Bronchial epithelial cell (primary cell): ENCODE results near the gene XPR1. TPM values are rescaled to one million over a fixed set of nuclear protein-coding genes. Genes with fewer than 3 reads are reported as not detected.

ENCODE experiments used
- DNase-seq: peaks from one replicate; pipeline ENCODE4 v3.0.0-alpha.2; 2010; ENCODE audit warnings: low read depth
- FAIRE-seq: peaks from 2 replicates; lab custom pipeline; 2011; peaks lifted over from hg19 to GRCh38; lab: Jason Lieb, UNC
- H3K27me3 ChIP-seq: 2 replicates; pipeline ENCODE4 v1.5.1; 2011; ENCODE audit warnings: low read length; ENCODE audit not compliant: control insufficient read depth, insufficient read depth
- H3K36me3 ChIP-seq: 2 replicates; pipeline ENCODE4 v1.5.1; 2011; ENCODE audit warnings: low read length; ENCODE audit not compliant: control insufficient read depth, insufficient read depth
- H3K4me3 ChIP-seq: 2 replicates; pipeline ENCODE4 v1.5.1; 2011; ENCODE audit warnings: mild to moderate bottlenecking, low read depth, low read length, control low read depth
- total RNA-seq: library from RNA; depleted of rRNA; stranded (reverse); fragments of >200 nt; gene quantifications from 2 replicates; pipeline ENCODE4 v1.2.1, GENCODE V29; 2014
- TF ChIP-seq, protein P1 (sequence below): IDR thresholded peaks from 2 replicates; pipeline ENCODE4 v1.5.1; 2011; ENCODE audit warnings: mild to moderate bottlenecking, moderate library complexity, low read length, control low read depth, inconsistent platforms; ENCODE audit not compliant: insufficient read depth, severe bottlenecking

The XPR1 gene
- total RNA-seq, 1 donor from 2014 or later: 35.0 TPM

DNA sequence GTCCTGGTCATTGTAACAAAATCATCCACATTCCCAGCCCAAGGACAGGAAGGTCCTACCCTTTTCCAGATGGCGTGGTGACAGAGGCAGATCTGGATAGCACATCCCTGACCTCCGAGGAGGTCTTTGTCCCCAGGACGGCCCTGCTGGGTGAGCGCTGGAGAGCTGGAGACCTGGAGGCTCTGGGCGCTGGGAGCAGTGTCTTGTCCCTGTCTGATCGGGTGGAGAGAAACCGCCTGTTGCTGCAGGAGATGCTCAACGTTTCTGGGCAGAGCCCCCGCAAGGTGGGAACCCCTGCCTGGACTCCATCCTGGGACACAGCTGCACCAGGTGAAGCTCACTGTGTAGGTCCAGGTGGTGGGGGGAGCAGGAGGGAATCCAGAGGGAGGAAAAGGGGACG lies 284.9 kb downstream of the XPR1 start:
- no peak for FAIRE-seq
- Histone ChIP-seq H3K4me3 (no peak overlapping the region), H3K36me3 (no peaks in the 10 kb centered on the region), H3K27me3 (no peaks in the 10 kb centered on the region)
- TF ChIP-seq, protein P1, sequence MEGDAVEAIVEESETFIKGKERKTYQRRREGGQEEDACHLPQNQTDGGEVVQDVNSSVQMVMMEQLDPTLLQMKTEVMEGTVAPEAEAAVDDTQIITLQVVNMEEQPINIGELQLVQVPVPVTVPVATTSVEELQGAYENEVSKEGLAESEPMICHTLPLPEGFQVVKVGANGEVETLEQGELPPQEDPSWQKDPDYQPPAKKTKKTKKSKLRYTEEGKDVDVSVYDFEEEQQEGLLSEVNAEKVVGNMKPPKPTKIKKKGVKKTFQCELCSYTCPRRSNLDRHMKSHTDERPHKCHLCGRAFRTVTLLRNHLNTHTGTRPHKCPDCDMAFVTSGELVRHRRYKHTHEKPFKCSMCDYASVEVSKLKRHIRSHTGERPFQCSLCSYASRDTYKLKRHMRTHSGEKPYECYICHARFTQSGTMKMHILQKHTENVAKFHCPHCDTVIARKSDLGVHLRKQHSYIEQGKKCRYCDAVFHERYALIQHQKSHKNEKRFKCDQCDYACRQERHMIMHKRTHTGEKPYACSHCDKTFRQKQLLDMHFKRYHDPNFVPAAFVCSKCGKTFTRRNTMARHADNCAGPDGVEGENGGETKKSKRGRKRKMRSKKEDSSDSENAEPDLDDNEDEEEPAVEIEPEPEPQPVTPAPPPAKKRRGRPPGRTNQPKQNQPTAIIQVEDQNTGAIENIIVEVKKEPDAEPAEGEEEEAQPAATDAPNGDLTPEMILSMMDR: no peak
- DNase-seq: no peak

DNA sequence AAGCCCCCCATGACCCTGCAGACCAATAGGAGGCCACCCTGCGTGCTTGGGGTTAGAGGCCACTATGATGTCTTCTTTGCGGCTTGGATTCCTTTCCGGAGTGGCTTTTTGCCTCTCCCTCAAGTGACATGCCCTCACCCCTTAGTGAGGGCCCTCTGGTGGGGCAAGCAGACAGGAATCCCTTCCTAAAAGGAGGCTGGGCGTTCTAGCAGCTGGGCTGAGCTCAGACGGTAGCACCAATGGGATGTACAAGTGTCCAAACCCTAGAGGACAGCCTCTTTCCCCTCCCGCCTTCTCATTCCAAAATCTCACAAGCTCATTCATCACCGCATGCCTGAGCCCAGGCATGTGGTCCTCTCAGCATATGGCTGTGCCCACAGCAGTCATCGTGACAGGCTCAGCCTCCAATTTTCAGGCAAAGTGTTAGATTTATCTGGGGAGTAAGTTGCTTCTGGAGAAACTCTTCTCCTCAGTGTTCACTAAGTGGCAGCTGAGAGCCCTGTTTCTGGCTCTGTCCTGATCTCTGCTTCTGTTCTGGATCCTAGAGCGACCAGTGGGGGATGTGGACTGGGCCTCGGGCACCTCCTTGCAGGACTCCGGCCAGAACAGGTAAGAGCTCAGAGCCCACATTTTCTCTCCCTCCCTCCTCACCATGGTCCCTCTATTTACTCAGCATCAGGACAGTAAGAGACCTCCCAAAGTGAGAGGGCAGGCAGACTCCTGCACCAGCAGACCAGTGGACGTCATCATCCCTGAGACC lies 285.7 kb downstream of the XPR1 start:
- FAIRE-seq: no peak
- DNase-seq: no peak
- no peaks in the 10 kb centered on the region for H3K27me3 ChIP-seq

DNA sequence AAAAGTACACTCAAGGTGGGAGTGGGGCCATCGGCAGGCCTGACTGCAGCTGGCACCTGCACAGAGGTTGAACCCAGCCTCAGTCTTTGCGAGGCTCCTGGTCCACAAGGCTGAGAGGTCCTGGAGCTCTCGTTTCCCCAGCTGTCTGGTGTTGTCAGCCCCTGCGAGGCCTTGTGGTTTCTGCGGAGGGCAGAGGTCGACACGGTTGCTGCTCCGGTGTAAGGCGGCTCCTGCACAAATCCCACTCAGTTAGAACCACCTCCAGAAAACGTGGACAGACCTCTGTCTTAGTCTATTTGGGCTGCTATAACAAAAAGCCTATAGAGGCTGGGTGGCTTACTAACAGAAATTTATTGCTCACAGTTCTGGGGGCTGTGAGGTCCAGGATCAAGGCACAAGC lies 286.7 kb downstream of the XPR1 start:
- H3K27me3 ChIP-seq: no peaks in the 10 kb centered on the region
- H3K4me3 ChIP-seq: no peak overlapping the region
- TF ChIP-seq, protein P1: no peak
- DNase-seq (no peak), FAIRE-seq (no peak)
- H3K36me3 ChIP-seq: no peaks in the 10 kb centered on the region

More for the DNA sequence above, 285.7 kb downstream of the XPR1 start:
- Histone ChIP-seq H3K4me3 (no peak overlapping the region), H3K36me3 (no peaks in the 10 kb centered on the region)
- TF ChIP-seq, protein P1: no peak

DNA sequence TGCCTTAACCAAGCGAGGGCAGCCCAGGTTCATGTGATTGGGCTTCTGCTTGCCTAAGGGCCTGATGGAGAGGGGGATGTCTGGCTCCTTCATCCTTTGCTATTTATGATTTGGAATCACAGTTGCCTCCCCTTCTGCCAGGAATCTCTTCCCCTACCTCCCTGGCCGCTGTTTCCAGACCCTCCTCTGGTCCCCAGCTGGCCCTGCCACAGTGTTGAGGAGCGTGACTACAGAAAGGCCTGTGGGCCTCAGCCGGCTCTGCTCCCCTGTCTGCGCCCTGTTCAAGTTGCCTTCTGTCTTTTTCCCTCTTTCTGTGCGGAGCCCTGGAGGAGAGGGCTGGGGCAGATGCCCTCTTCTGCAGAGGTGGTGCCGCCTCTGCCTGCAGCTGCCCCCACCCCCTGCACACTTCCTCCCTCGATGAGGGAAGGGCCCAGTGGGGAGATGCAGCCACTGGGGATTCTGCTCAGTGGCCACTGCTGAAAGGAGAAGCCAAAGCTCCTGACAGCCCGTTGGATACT lies 287.4 kb downstream of the XPR1 start:
- TF ChIP-seq, protein P1: no peak
- no peak for DNase-seq
- Histone ChIP-seq H3K36me3 (no peaks in the 10 kb centered on the region), H3K27me3 (no peaks in the 10 kb centered on the region), H3K4me3 (no peak overlapping the region)
- no peak for FAIRE-seq

DNA sequence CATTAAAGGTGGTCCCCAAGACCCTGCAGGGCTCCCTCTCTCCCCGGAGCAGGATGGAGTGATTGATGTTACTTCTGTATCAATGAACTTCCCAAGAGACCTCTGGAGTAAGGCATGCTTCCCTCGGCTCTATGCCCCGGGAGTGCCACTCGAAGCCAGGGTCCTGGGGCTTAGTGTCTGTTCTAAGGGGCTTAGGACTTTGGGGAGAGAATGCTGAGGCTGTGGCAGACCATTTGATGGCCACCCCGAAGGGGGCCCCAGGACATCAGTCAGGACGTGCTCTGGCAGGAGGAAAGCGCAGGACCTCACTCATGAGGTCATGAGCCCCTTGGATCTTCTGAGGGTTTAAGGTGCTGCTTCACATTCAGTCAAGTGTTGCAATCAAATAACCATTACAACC lies 288.4 kb downstream of the XPR1 start:
- FAIRE-seq (no peak), DNase-seq (no peak)
- Histone ChIP-seq H3K4me3 (no peak overlapping the region), H3K27me3 (no peaks in the 10 kb centered on the region), H3K36me3 (no peaks in the 10 kb centered on the region)
- TF ChIP-seq, protein P1: no peak

DNA sequence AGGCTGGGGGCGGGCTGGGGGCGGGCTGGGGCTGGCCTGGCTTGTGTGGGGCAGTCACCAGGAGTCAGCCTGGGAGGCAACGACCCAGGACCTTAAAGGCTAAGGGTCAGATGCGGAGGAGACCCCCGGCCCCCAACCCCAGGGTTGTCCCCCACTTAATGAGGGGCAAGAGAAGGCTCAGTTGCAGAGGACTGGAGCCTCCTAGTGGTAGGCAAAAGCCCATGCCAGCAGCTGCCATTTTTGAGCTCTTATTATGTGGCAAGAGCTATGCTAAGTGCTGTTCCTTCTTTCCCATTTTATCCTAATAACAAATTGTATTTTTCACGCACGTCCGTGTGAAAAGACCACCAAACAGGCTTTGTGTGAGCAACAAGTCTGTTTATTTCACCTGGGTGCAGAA lies 288.9 kb downstream of the XPR1 start:
- Histone ChIP-seq H3K27me3 (no peaks in the 10 kb centered on the region), H3K36me3 (no peaks in the 10 kb centered on the region), H3K4me3 (no peak overlapping the region)
- FAIRE-seq (no peak), DNase-seq (no peak)
- TF ChIP-seq, protein P1: peak; percentile 8
